OCI-LY7 (cell line): ENCODE data around the gene SLMAP. TPM values are rescaled to one million over a fixed set of nuclear protein-coding genes. Genes with fewer than 3 reads are reported as not detected.

ENCODE experiments used
- BruUV-seq: library from RNA; stranded (reverse); fragments of 400-500 nt; replicated peaks from 2 replicates; lab custom pipeline; 2021; lab: Mats Ljungman, UMichigan
- CTCF ChIA-PET: fragments of 300-600 bp; sonication (Branson Sonifier 250); formaldehyde crosslinking; loops from one replicate; lab custom pipeline; 2022; ENCODE audit warnings: antibody characterized with exemption; ENCODE audit not compliant: unreplicated experiment; lab: Charles Lee
- POLR2A ChIA-PET: fragments of 300-600 bp; sonication (Branson Sonifier 250); formaldehyde crosslinking; loops from one replicate; lab custom pipeline; 2022; ENCODE audit warnings: antibody characterized with exemption; lab: Charles Lee
- DNase-seq: peaks from one replicate; pipeline ENCODE4 v3.0.0-alpha.2; 2015; ENCODE audit warnings: low spot score
- H2AFZ ChIP-seq: fragments of 200-600 bp; sonication (generic), shearing (Covaris generic); 2 replicates; pipeline ENCODE4 v1.6.1; 2014; ENCODE audit warnings: mild to moderate bottlenecking, antibody characterized with exemption, low read length, moderate library complexity
- H3K27ac ChIP-seq: fragments of 200-600 bp; sonication (generic); 2 replicates; pipeline ENCODE4 v1.5.1; 2014; ENCODE audit warnings: mixed run types, low read depth, mild to moderate bottlenecking, moderate library complexity, low read length, inconsistent platforms; ENCODE audit not compliant: poor library complexity, severe bottlenecking
- H3K36me3 ChIP-seq: fragments of 200-600 bp; sonication (generic); 2 replicates; pipeline ENCODE4 v1.6.1; 2014; ENCODE audit warnings: mild to moderate bottlenecking, antibody characterized with exemption, low read length, moderate library complexity, mixed read lengths; ENCODE audit not compliant: insufficient read depth
- H3K4me1 ChIP-seq: fragments of 200-600 bp; sonication (generic); 2 replicates; pipeline ENCODE4 v1.5.1; 2014; ENCODE audit warnings: mild to moderate bottlenecking, low read length; ENCODE audit not compliant: insufficient read depth, poor library complexity, severe bottlenecking
- H3K4me2 ChIP-seq: fragments of 200-600 bp; sonication (generic); 2 replicates; pipeline ENCODE4 v1.6.1; 2014; ENCODE audit warnings: mild to moderate bottlenecking, low read length
- H3K4me3 ChIP-seq: fragments of 200-600 bp; sonication (generic); 2 replicates; pipeline ENCODE4 v1.5.1; 2014; ENCODE audit warnings: mild to moderate bottlenecking, low read depth, low read length; ENCODE audit not compliant: poor library complexity, severe bottlenecking
- H3K79me2 ChIP-seq: fragments of 200-600 bp; sonication (generic); 2 replicates; pipeline ENCODE4 v1.6.1; 2016; ENCODE audit warnings: low read depth, mild to moderate bottlenecking, low read length, moderate library complexity, mixed read lengths; ENCODE audit not compliant: insufficient read depth
- H3K9me2 ChIP-seq: fragments of 200-600 bp; sonication (generic); 2 replicates; pipeline ENCODE4 v1.6.1; 2016; ENCODE audit warnings: mild to moderate bottlenecking, low read length, mixed read lengths; ENCODE audit not compliant: insufficient read depth
- H3K9me3 ChIP-seq: fragments of 200-600 bp; sonication (generic); 2 replicates; pipeline ENCODE4 v1.6.1; 2014; ENCODE audit warnings: mild to moderate bottlenecking, mixed run types, low read length, mixed read lengths
- H4K20me1 ChIP-seq: fragments of 200-600 bp; sonication (generic); 2 replicates; pipeline ENCODE4 v1.6.1; 2014; ENCODE audit warnings: mild to moderate bottlenecking, antibody characterized with exemption, low read length, moderate library complexity, mixed read lengths; ENCODE audit not compliant: insufficient read depth
- CTCF ChIP-seq: fragments of 200-600 bp; sonication (generic); conservative IDR thresholded peaks from 2 replicates; pipeline ENCODE4 v1.5.1; 2014; ENCODE audit warnings: mild to moderate bottlenecking, antibody characterized with exemption, low read length, moderate library complexity, mixed read lengths
- EZH2phosphoT487 ChIP-seq: fragments of 200-600 bp; sonication (generic); IDR thresholded peaks from 2 replicates; pipeline ENCODE4 v1.6.1; 2018; ENCODE audit warnings: low read depth, borderline replicate concordance, mild to moderate bottlenecking, mixed run types, antibody characterized with exemption, low read length, moderate library complexity, mixed read lengths
- intact Hi-C: fragments of 100-400 bp; cut with micrococcal nuclease; formaldehyde crosslinking; loops from one replicate; pipeline ENCODE4 v1.10.0; 2022; ENCODE audit not compliant: unreplicated experiment
- total RNA-seq, 2 experiments: library from RNA; depleted of rRNA in 1 of 2; stranded (reverse); fragments of >200 nt in 1 of 2; shearing (Covaris generic) in 1 of 2; gene quantifications; 2 replicates each; pipeline ENCODE4 v1.2.3, GENCODE V29; 2014 to 2022

SLMAP gene
- total RNA-seq, 2 experiments from 2014 or later: 41.6 to 68.4 TPM

DNA sequence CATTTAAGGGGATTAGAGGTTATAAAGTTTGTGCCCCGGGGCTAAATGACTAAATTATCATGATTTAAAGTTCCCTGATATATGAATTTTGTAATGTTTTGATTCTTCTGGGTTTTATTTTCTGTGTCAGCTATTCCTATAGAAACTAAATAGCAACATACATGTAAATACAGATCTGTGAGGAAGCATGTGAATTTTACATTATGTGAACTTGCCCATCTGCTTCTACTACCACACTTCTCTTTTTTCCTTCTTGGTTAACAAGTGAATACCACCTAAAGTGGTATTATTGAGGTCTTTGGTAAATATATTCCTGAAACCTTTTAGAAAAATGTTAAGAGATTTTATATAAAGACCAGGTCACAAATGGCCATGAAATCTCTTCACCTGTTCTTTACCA is 29.3 kb downstream of the SLMAP start:
- H3K79me2 ChIP-seq: peaks cover 48% of the 10 kb centered on the region; the same call in 1 of the 2 replicates
- TF ChIP-seq CTCF: no peak
- TF ChIP-seq EZH2phosphoT487: no peak
- no peak overlapping the region for H2AFZ ChIP-seq
- no peak overlapping the region for H3K4me3 ChIP-seq
- BruUV-seq: no TSS peak
- no peaks in the 10 kb centered on the region for H3K9me2 ChIP-seq
- H3K9me3 ChIP-seq: no peaks in the 10 kb centered on the region
- no peak overlapping the region for H3K27ac ChIP-seq
- H3K4me2 ChIP-seq: no peak overlapping the region
- peaks cover 18% of the 10 kb centered on the region; the same call in 1 of the 2 replicates for H4K20me1 ChIP-seq
- CTCF ChIA-PET: interaction anchor here (0.6 kb wide), 1 partner anchor 295 kb away, joined by 3 read pairs; no protein-coding TSS in a partner anchor
- POLR2A ChIA-PET: interaction anchor here (0.7 to 1.5 kb wide), 3 partner anchors 13 to 258 kb away, joined by 3 to 4 read pairs (median 3); no protein-coding TSS in a partner anchor
- intact Hi-C loops: no loop called here
- no peak for DNase-seq
- H3K36me3 ChIP-seq: peaks cover 18% of the 10 kb centered on the region; the same call in 1 of the 2 replicates
- H3K4me1 ChIP-seq: peaks cover 15% of the 10 kb centered on the region

DNA sequence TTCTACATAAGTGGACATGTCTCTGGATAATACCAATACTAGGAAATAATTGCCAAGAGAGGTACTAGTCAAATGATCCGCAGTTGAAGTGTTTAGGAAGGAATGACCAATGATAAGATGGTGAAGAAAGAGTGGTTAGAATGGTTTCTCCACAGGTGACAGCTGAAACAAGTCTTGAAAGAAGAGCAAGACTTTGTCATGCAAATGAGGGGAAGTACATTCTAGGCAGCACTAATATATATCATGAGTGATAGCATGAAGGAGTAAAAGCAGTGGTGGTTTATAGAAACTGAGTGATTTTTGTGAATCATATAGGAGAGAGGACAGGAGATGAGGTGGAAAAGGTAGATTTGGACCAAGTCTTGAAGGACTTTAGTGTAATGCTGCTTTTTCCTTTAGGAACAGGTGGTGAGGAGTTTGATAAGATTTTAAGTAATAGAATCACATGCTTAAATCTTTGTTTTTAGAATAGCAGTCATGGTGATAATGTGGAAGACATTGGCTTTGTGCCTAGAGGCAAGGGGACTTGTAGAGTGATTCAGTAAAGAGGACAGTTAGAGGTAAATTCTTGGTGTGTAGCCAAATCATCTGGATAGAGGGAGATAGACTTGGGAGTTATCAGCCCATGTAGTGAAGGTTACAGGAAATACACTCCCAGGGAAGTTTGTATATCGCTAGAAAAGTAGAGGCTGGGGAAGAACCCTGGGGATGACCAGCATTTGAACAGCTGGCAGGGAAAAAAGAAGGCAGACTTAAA is 31.9 kb downstream of the SLMAP start:
- CTCF ChIA-PET: no interaction called here
- Histone ChIP-seq H3K27ac (no peak overlapping the region), H3K4me3 (no peak overlapping the region), H3K4me2 (peak overlapping the region; percentile 28), H3K9me2 (no peaks in the 10 kb centered on the region), H2AFZ (no peak overlapping the region), H4K20me1 (peaks cover 18% of the 10 kb centered on the region; the same call in 1 of the 2 replicates), H3K9me3 (no peaks in the 10 kb centered on the region), H3K4me1 (peaks cover 15% of the 10 kb centered on the region), H3K79me2 (peaks cover 59% of the 10 kb centered on the region; the same call in 1 of the 2 replicates), H3K36me3 (0 out of 2 replicates have a peak, but pooled peaks cover 6% of the 10 kb centered on the region)
- TF ChIP-seq EZH2phosphoT487: no peak
- no peak for TF ChIP-seq CTCF
- no TSS peak for BruUV-seq
- DNase-seq: peak; percentile 38
- POLR2A ChIA-PET: no interaction called here
- intact Hi-C loops: no loop called here

- no peaks in the 10 kb centered on the region for H3K9me2 ChIP-seq
- DNase-seq: no peak
- H3K4me1 ChIP-seq: peaks cover 15% of the 10 kb centered on the region
- no peak overlapping the region for H3K4me3 ChIP-seq
- POLR2A ChIA-PET: no interaction called here
- no peak for TF ChIP-seq EZH2phosphoT487
- TF ChIP-seq CTCF: no peak
- no peaks in the 10 kb centered on the region for H3K9me3 ChIP-seq
- no peak overlapping the region for H3K27ac ChIP-seq
- CTCF ChIA-PET: no interaction called here
- H2AFZ ChIP-seq: no peak overlapping the region
- 0 out of 2 replicates have a peak, but pooled peaks cover 6% of the 10 kb centered on the region for H3K36me3 ChIP-seq
- BruUV-seq: no TSS peak
- intact Hi-C loops: no loop called here
- peaks cover 18% of the 10 kb centered on the region; the same call in 1 of the 2 replicates for H4K20me1 ChIP-seq
- peaks cover 56% of the 10 kb centered on the region; the same call in 1 of the 2 replicates for H3K79me2 ChIP-seq
- H3K4me2 ChIP-seq: no peak overlapping the region
Measured at GRCh38 chr3:57788624-57789018, 32.5 kb downstream of the SLMAP start.
